ENCODE data around the gene IL33. TPM values are rescaled to one million over a fixed set of nuclear protein-coding genes. Genes with fewer than 3 reads are reported as not detected.

The IL33 gene
- total and polyA plus RNA-seq, 2 of the 4 experiments (the other 2 are of a cell fraction) = not detected

DNA sequence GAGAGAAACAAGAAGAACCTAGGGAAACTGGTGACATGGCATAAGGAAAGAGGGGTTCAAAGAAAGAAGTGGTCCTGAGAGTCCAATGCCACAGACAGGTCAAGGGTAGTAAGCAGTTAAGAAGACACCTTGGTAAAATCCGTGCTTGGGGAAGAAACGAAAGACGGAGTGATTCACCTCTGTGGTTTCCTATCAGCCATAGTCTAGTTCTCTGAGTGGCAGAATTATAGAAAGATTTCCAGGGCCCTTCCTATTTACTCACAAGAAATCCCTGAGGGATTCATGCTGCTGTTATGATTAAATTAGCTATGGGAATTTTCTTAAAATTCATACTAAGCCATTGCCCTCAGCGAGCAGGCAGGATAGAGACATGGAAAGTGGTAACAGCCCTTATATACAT, 31.7 kb downstream of the IL33 start:
- no peaks in the 10 kb centered on the region for H4K20me1 ChIP-seq (ENCODE audit: insufficient read depth, low read length)
- H3K27ac ChIP-seq (ENCODE audit: insufficient read depth, low read length) = no peak overlapping the region
- H2BK20ac ChIP-seq (ENCODE audit: low read depth, low read length) = no peak overlapping the region
- ATAC-seq (ENCODE audit: low read depth) (peak; percentile 17; the same call in 1 of the 2 replicates), DNase-seq (no peak)
- no peak overlapping the region for H2BK5ac ChIP-seq (ENCODE audit: low read depth, low read length, poor library complexity, severe bottlenecking)
- no TSS peak for BruUV-seq (replicated peaks)
- no peaks in the 10 kb centered on the region for H3K4me1 ChIP-seq (ENCODE audit: control insufficient read depth, insufficient read depth, low read length)
- no peak overlapping the region for H2BK120ac ChIP-seq (ENCODE audit: low read depth, low read length)
- H3K56ac ChIP-seq (ENCODE audit: extremely low read depth, insufficient read depth, low read length) = no peak overlapping the region
- no peak overlapping the region for H3K9ac ChIP-seq (ENCODE audit: low read depth, low read length)
- CTCF ChIA-PET = no interaction called here
- no peak overlapping the region for H2BK15ac ChIP-seq (ENCODE audit: low read depth, low read length)
- H3K4me3 ChIP-seq (ENCODE audit: insufficient read depth, low read depth, low read length) = no peak overlapping the region
- no peak overlapping the region for H3K4ac ChIP-seq (ENCODE audit: low read depth, low read length)
- dilution Hi-C loops (cut with HindIII; ENCODE audit: low sequenced_read_pairs, unreplicated experiment) (no loop called here), in situ Hi-C loops (cut with MboI; ENCODE audit: low sequenced_read_pairs) (no loop called here), intact Hi-C loops (cut with micrococcal nuclease) (no loop called here)
- no peaks in the 10 kb centered on the region for H3K36me3 ChIP-seq (ENCODE audit: control insufficient read depth, insufficient read depth, low read length)
- H3K18ac ChIP-seq (ENCODE audit: low read depth, low read length) = no peak overlapping the region
- H4K91ac ChIP-seq (ENCODE audit: insufficient read depth, low read depth, low read length) = no peak overlapping the region
- POLR2A ChIA-PET (ENCODE audit: unreplicated experiment) = no interaction called here
- H3K9me3 ChIP-seq (ENCODE audit: control insufficient read depth, insufficient read depth, low read length) = no peaks in the 10 kb centered on the region
- H2AFZ ChIP-seq (replicated peaks; ENCODE audit: low read length, poor library complexity) = no peak overlapping the region
- no peak overlapping the region for H4K8ac ChIP-seq (ENCODE audit: low read depth in 2 of 2, low read length in 2 of 2)
- no peak overlapping the region for H2AK9ac ChIP-seq (replicated peaks; ENCODE audit: low read depth, low read length, poor library complexity)
- TF ChIP-seq, protein P1, sequence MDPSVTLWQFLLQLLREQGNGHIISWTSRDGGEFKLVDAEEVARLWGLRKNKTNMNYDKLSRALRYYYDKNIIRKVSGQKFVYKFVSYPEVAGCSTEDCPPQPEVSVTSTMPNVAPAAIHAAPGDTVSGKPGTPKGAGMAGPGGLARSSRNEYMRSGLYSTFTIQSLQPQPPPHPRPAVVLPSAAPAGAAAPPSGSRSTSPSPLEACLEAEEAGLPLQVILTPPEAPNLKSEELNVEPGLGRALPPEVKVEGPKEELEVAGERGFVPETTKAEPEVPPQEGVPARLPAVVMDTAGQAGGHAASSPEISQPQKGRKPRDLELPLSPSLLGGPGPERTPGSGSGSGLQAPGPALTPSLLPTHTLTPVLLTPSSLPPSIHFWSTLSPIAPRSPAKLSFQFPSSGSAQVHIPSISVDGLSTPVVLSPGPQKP (IDR thresholded peaks at IDR 0.05; ENCODE audit: borderline replicate concordance, low read depth, low read length) = no peak
- no peak for TF ChIP-seq MAFK (IDR thresholded peaks at IDR 0.05; ENCODE audit: low read depth, low read length)
- no peak for TF ChIP-seq NFE2L2 (IDR thresholded peaks at IDR 0.05; ENCODE audit: low read depth, low read length)
- no peak for TF ChIP-seq RCOR1 (IDR thresholded peaks at IDR 0.05; ENCODE audit: insufficient replicate concordance, low read length)
- no peak for TF ChIP-seq CEBPB (IDR thresholded peaks at IDR 0.05; ENCODE audit: low read depth, low read length)
- no peak for TF ChIP-seq FOS (IDR thresholded peaks at IDR 0.05; ENCODE audit: low read depth, low read length)
- TF ChIP-seq CHD1 (IDR thresholded peaks at IDR 0.05; ENCODE audit: low read depth, low read length) = no peak
- H3K27me3 ChIP-seq (ENCODE audit: control insufficient read depth, insufficient read depth, low read length) = no peaks in the 10 kb centered on the region; the same call in 1 of the 2 replicates
- WGBS, 2 experiments (ENCODE audit: extremely low coverage in 2 of 2, insufficient read length in 1 of 2) = no CpG with 5 or more reads among the region's 4 CpGs
- no peaks in the 10 kb centered on the region for H3K9me1 ChIP-seq (ENCODE audit: insufficient read depth, low read length)
- no peak overlapping the region for H4K5ac ChIP-seq (ENCODE audit: low read depth, low read length)
- H3K14ac ChIP-seq (replicated peaks; ENCODE audit: low read depth, low read length) = no peak overlapping the region
- no peak overlapping the region for H2AK5ac ChIP-seq (ENCODE audit: low read depth, low read length)
- H3K4me2 ChIP-seq (ENCODE audit: low read depth, low read length) = no peak overlapping the region
- H3K79me1 ChIP-seq (ENCODE audit: low read depth in 1 of 2, low read length in 2 of 2) = no peaks in the 10 kb centered on the region
- no peak overlapping the region for H3K23ac ChIP-seq (ENCODE audit: low read depth, low read length)

Measured in IMR-90 (cell line).